ENCODE results near the gene TRPM5.

TRPM5 gene

GRCh38 chr11:2419638-2420501, 24.4 kb downstream of the TRPM5 start:
- DNase-seq = peak; percentile 70

GRCh38 chr11:2418693-2419360, 25.5 kb downstream of the TRPM5 start:
- no peak for DNase-seq

GRCh38 chr11:2417856-2418692, 26.2 kb downstream of the TRPM5 start:
- DNase-seq = no peak

GRCh38 chr11:2416765-2417164, 27.5 kb downstream of the TRPM5 start:
- DNase-seq = no peak

GRCh38 chr11:2415601-2416380, 28.5 kb downstream of the TRPM5 start:
- DNase-seq = no peak

GRCh38 chr11:2415171-2415570, 29.1 kb downstream of the TRPM5 start:
- no peak for DNase-seq

- no peak for DNase-seq
Observed at GRCh38 chr11:2414616-2415015, 29.7 kb downstream of the TRPM5 start.

GRCh38 chr11:2413742-2414579, 30.4 kb downstream of the TRPM5 start:
- DNase-seq = no peak

- DNase-seq = no peak
Observed at GRCh38 chr11:2412323-2412722, 32.0 kb downstream of the TRPM5 start.

- no peak for DNase-seq
Observed at GRCh38 chr11:2411446-2412305, 32.6 kb downstream of the TRPM5 start.

GRCh38 chr11:2410616-2411015, 33.7 kb downstream of the TRPM5 start:
- no peak for DNase-seq

- peak; percentile 18 for DNase-seq
Observed at GRCh38 chr11:2409611-2410468, 34.5 kb downstream of the TRPM5 start.

GRCh38 chr11:2409126-2409525, 35.2 kb downstream of the TRPM5 start:
- no peak for DNase-seq

- no peak for DNase-seq
Observed at GRCh38 chr11:2408671-2409070, 35.6 kb downstream of the TRPM5 start.

- DNase-seq = no peak
Observed at GRCh38 chr11:2406878-2407410, 37.4 kb downstream of the TRPM5 start.

GRCh38 chr11:2406451-2406850, 37.9 kb downstream of the TRPM5 start:
- DNase-seq = no peak

- no peak for DNase-seq
Observed at GRCh38 chr11:2404735-2405196, 39.5 kb downstream of the TRPM5 start.

- DNase-seq = no peak
Observed at GRCh38 chr11:2402890-2403645, 41.2 kb downstream of the TRPM5 start.
